ENCODE measurements around the gene CYP2C19.
"Not testable (repeated sequence)": the region's sequence is repeated elsewhere in the genome, so short reads cannot be mapped to it uniquely, and the experiment has no call there.

CYP2C19 gene

DNA sequence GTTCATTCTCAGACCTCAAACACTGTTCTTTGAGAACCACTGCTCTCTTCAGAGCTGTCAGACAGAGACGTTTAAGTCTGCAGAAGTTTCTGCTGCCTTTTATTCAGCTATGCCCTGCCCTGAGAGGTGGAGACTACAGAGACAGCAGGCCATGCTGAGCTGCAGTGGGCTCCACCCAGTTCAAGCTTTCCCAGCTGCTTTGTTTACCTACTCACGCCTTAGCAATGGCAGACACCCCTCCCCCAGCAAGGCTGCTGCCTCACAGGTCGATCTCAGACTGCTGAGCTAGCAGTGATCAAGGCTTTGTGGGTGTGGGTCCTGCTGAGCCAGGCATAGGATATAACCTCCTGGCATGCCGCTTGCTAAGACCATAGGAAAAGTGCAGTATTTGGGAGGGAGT lies 95.5 kb downstream of the CYP2C19 start:
- intact Hi-C loops (cut with DNase I), result no loop called here
- DNase-seq, result no peak

DNA sequence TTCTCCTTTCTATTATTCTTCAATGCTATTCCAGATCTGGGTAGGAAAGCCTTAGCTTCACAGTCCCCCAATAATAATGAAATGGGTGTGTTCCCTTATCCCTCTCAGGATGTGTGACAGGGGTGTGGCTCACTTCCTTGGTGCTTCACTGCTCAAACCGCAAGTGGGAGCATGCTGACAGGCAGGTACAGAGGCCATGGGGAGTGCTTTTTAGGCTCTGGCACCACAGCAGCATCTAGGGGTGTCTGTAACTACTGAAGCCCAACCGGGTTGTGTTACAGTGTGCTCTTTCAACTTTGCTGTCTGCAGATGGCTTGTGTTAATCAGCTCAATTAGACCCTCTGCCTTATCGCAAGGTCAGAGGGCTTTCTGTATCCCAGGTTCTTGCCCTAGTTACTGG lies 96.6 kb downstream of the CYP2C19 start:
- no peak for DNase-seq
- intact Hi-C loops (cut with DNase I), result no loop called here

DNA sequence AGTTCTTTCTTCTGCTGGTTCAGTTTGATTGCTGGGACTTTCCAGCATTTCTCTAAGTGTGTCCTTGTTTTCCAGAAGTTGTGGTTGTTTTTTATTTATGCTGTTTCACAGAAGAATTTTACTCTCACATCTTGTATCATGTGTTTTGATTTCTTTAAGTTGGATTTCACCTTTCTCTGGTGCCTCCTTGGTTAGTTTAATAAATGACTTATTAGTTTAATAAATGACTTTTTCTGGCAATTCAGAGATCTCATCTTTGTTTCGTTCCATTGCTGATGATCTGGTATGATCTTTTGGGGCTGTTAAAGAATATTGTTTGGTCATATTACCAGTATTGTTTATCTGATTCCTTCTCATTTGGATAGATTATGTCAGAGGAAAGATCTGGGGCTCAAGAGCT lies 116.2 kb downstream of the CYP2C19 start:
- intact Hi-C loops (cut with DNase I), result no loop called here
- no peak for DNase-seq

GRCh38 chr10:94879214-94879613 lies 116.7 kb downstream of the CYP2C19 start:
- intact Hi-C loops (cut with DNase I), result no loop called here
- no peak for DNase-seq

DNA sequence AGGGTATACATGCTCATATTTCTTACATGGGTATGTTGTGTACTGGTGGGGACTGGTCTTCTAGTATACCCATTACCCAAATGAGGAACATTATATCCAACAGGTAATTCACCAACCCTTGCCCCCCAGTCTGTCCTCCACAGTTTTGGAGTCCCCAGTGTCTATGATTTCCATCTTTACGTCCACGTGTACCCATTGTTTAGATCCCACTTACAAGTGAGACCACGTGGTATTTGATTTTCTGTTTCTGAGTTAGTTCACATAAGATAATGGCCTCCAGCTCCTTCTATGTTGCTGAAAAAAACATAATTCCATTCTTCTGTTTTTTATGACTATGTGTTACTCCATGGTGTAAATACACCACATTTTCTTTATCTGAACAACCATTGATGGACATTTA lies 126.6 kb downstream of the CYP2C19 start:
- DNase-seq, result no peak
- intact Hi-C loops (cut with DNase I), result no loop called here

GRCh38 chr10:94890264-94891022 lies 128.0 kb downstream of the CYP2C19 start:
- intact Hi-C loops (cut with DNase I), result no loop called here
- DNase-seq, result no peak

GRCh38 chr10:94898414-94898813 lies 135.9 kb downstream of the CYP2C19 start:
- DNase-seq; intact Hi-C loops (cut with DNase I): not testable (repeated sequence)

- DNase-seq, result no peak
- intact Hi-C loops (cut with DNase I), result no loop called here
Measured at GRCh38 chr10:94902080-94902479, 139.6 kb downstream of the CYP2C19 start.

DNA sequence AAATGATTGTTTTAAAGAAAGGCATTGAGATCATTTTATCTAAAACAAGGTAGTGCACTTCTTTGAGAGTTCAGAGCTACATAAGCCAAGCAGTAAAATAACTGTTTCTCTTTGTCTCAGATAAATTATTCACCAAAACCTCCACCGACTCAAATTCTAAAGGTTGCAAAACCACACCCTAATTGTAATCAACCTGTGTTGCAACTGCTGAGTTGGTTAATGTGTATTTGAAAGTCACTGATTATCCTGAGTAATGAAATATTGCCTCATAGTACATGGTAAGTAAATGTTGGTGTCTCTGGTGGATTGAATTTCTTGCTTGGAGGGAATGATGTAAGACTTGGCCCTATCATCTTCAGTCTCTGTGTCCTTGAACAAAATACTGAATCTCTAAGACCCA lies 140.1 kb downstream of the CYP2C19 start:
- intact Hi-C loops (cut with DNase I), result no loop called here
- DNase-seq, result no peak
